A673 (cell line): Measurements from ENCODE around the gene BTN3A1.

Source experiments
- EZH2 ChIP-seq: fragments of 200-600 bp; sonication (generic); IDR thresholded peaks from 2 replicates; pipeline ENCODE4 v1.6.1; 2017; ENCODE audit warnings: borderline replicate concordance, low read depth, mild to moderate bottlenecking, mixed read lengths, antibody characterized with exemption, low read length; ENCODE audit not compliant: poor library complexity, severe bottlenecking
- TF ChIP-seq, protein P1 (sequence below): fragments of 300-800, 200-600 bp; sonication (generic); conservative IDR thresholded peaks from 2 replicates; pipeline ENCODE4 v1.5.1; 2017; ENCODE audit warnings: low read depth, mild to moderate bottlenecking, antibody characterized with exemption, low read length, moderate library complexity, mixed read lengths

- TF ChIP-seq, protein P1, sequence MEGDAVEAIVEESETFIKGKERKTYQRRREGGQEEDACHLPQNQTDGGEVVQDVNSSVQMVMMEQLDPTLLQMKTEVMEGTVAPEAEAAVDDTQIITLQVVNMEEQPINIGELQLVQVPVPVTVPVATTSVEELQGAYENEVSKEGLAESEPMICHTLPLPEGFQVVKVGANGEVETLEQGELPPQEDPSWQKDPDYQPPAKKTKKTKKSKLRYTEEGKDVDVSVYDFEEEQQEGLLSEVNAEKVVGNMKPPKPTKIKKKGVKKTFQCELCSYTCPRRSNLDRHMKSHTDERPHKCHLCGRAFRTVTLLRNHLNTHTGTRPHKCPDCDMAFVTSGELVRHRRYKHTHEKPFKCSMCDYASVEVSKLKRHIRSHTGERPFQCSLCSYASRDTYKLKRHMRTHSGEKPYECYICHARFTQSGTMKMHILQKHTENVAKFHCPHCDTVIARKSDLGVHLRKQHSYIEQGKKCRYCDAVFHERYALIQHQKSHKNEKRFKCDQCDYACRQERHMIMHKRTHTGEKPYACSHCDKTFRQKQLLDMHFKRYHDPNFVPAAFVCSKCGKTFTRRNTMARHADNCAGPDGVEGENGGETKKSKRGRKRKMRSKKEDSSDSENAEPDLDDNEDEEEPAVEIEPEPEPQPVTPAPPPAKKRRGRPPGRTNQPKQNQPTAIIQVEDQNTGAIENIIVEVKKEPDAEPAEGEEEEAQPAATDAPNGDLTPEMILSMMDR, result no peak
- TF ChIP-seq EZH2, result no peak
These were observed 49.8 kb upstream of the BTN3A1 start for GRCh38 chr6:26352315-26352714.
